Activated CD4-positive, alpha-beta memory T cell treated with anti-CD3 and anti-CD28 coated beads, Interleukin-2, amount 10 ng/mL, durations not matched to agents 7 days and 5 days (primary cell): ENCODE data around the gene PRKCSH. TPM values are rescaled to one million over a fixed set of nuclear protein-coding genes. Genes with fewer than 3 reads are reported as not detected.

ENCODE experiments used
- CTCF ChIA-PET: fragments of 350-600 bp; sonication (Branson Sonifier 250); formaldehyde crosslinking; loops from one replicate; lab custom pipeline; 2021; ENCODE audit warnings: antibody characterized with exemption, inconsistent platforms; lab: Charles Lee
- POLR2A ChIA-PET: fragments of 350-600 bp; sonication (Branson Sonifier 250); formaldehyde crosslinking; loops from one replicate; lab custom pipeline; 2021; ENCODE audit warnings: antibody characterized with exemption; lab: Charles Lee
- DNase-seq: peaks from one replicate; pipeline ENCODE4 v3.0.0-alpha.2; 2020
- H3K27ac Mint-ChIP-seq: one replicate; pipeline ENCODE4 v1.8.0; 2021; ENCODE audit warnings: mild to moderate bottlenecking, mixed read lengths
- H3K27me3 Mint-ChIP-seq: one replicate; pipeline ENCODE4 v1.8.0; 2021; ENCODE audit warnings: mixed read lengths
- H3K36me3 Mint-ChIP-seq: one replicate; pipeline ENCODE4 v1.8.0; 2021; ENCODE audit warnings: low read depth, mixed read lengths
- H3K4me1 Mint-ChIP-seq: one replicate; pipeline ENCODE4 v1.8.0; 2021; ENCODE audit warnings: mixed read lengths
- H3K4me3 Mint-ChIP-seq: one replicate; pipeline ENCODE4 v1.8.0; 2021; ENCODE audit warnings: mild to moderate bottlenecking, mixed read lengths
- H3K9me3 Mint-ChIP-seq: one replicate; pipeline ENCODE4 v1.8.0; 2021; ENCODE audit warnings: mixed read lengths
- total RNA-seq, 2 experiments: library from RNA; stranded (reverse); gene quantifications; one replicate each; pipeline ENCODE4 v1.2.3, GENCODE V29; 2021

The PRKCSH gene
- total RNA-seq: 100 to 1,000 TPM; 315 to 318 TPM

GRCh38 chr19:11435057-11435832 is at the start of gene PRKCSH, which contains the start of gene ODAD3:
PRKCSH (plus strand) TSS chr19:11435635; CDS start chr19:11436118, 483 bp downstream.
ODAD3 (minus strand) TSS chr19:11435121; CDS start chr19:11435016, 105 bp downstream.
- peak within 1 kb of the TSS; percentile 93 for H3K27ac Mint-ChIP-seq
- POLR2A ChIA-PET: interaction anchor here (0.6 to 2.3 kb wide), 10 partner anchors 11 to 93 kb away, joined by 3 to 7 read pairs (median 3); partner anchors contain the start of genes ECSIT, SWSAP1 and TMEM205

GRCh38 chr19:11387162-11388034 is 48.0 kb upstream of the PRKCSH start:
- DNase-seq: no peak
- Mint-ChIP-seq H3K4me1 (peaks cover 11% of the 10 kb centered on the region), H3K9me3 (peaks cover 2% of the 10 kb centered on the region), H3K36me3 (no peaks in the 10 kb centered on the region), H3K27ac (no peak overlapping the region), H3K27me3 (peaks cover 13% of the 10 kb centered on the region), H3K4me3 (no peak overlapping the region)
- ChIA-PET CTCF (interaction anchor here (0.8 to 1.8 kb wide), 3 partner anchors 14 to 96 kb away, joined by 3 to 4 read pairs (median 4); no protein-coding TSS in a partner anchor), POLR2A (no interaction called here)

More at GRCh38 chr19:11435057-11435832, at the start of gene PRKCSH, which contains the start of gene ODAD3:
- Mint-ChIP-seq H3K4me1 (peaks cover 24% of the 10 kb centered on the region), H3K27me3 (peaks cover 1% of the 10 kb centered on the region), H3K36me3 (peaks cover 24% of the 10 kb centered on the region), H3K9me3 (no peaks in the 10 kb centered on the region), H3K4me3 (peak within 1 kb of the TSS; percentile 99)
- CTCF ChIA-PET: interaction anchor here (0.6 to 2.0 kb wide), 14 partner anchors 8 to 125 kb away, joined by 3 to 18 read pairs (median 5); partner anchors contain the start of genes EPOR, RAB3D and SWSAP1
- DNase-seq: peak; percentile 99

- H3K27ac Mint-ChIP-seq: no peak overlapping the region
- ChIA-PET CTCF (interaction anchor here (1.4 to 4.3 kb wide), 2 partner anchors 7 to 9 kb away, joined by 7 to 28 read pairs; no protein-coding TSS in a partner anchor), POLR2A (interaction anchor here (1.0 kb wide), 1 partner anchor 93 kb away, joined by 3 read pairs; no protein-coding TSS in a partner anchor)
- H3K4me3 Mint-ChIP-seq: no peak overlapping the region
- peaks cover 7% of the 10 kb centered on the region for H3K27me3 Mint-ChIP-seq
- DNase-seq: no peak
- peaks cover 2% of the 10 kb centered on the region for H3K9me3 Mint-ChIP-seq
- H3K36me3 Mint-ChIP-seq: no peaks in the 10 kb centered on the region
- H3K4me1 Mint-ChIP-seq: peaks cover 11% of the 10 kb centered on the region
Observed at GRCh38 chr19:11390359-11390758, 45.1 kb upstream of the PRKCSH start.

- H3K4me3 Mint-ChIP-seq: no peak overlapping the region
- ChIA-PET CTCF (interaction anchor here (1.0 to 4.3 kb wide), 3 partner anchors 8 to 44 kb away, joined by 3 to 28 read pairs (median 7); partner anchors contain the start of genes ODAD3 and PRKCSH), POLR2A (interaction anchor here (0.6 to 1.0 kb wide), 3 partner anchors 41 to 202 kb away, joined by 3 read pairs; no protein-coding TSS in a partner anchor)
- no peaks in the 10 kb centered on the region for H3K36me3 Mint-ChIP-seq
- DNase-seq: no peak
- H3K9me3 Mint-ChIP-seq: peaks cover 2% of the 10 kb centered on the region
- H3K27ac Mint-ChIP-seq: no peak overlapping the region
- peaks cover 8% of the 10 kb centered on the region for H3K27me3 Mint-ChIP-seq
- peaks cover 11% of the 10 kb centered on the region for H3K4me1 Mint-ChIP-seq
Observed at GRCh38 chr19:11390933-11391680, 44.3 kb upstream of the PRKCSH start.

GRCh38 chr19:11397089-11397610 is 38.3 kb upstream of the PRKCSH start:
- H3K36me3 Mint-ChIP-seq: no peaks in the 10 kb centered on the region
- H3K27me3 Mint-ChIP-seq: peaks cover 12% of the 10 kb centered on the region
- H3K4me3 Mint-ChIP-seq: no peak overlapping the region
- POLR2A ChIA-PET: no interaction called here
- H3K27ac Mint-ChIP-seq: no peak overlapping the region
- DNase-seq: no peak
- CTCF ChIA-PET: interaction anchor here (1.1 to 1.2 kb wide), 2 partner anchors 14 to 16 kb away, joined by 3 to 4 read pairs; no protein-coding TSS in a partner anchor
- peaks cover 5% of the 10 kb centered on the region for H3K4me1 Mint-ChIP-seq
- no peaks in the 10 kb centered on the region for H3K9me3 Mint-ChIP-seq

GRCh38 chr19:11399667-11400066 is 35.8 kb upstream of the PRKCSH start:
- Mint-ChIP-seq H3K4me1 (no peaks in the 10 kb centered on the region), H3K27ac (no peak overlapping the region), H3K9me3 (no peaks in the 10 kb centered on the region), H3K27me3 (peaks cover 8% of the 10 kb centered on the region), H3K36me3 (no peaks in the 10 kb centered on the region), H3K4me3 (no peak overlapping the region)
- ChIA-PET CTCF (no interaction called here), POLR2A (no interaction called here)
- DNase-seq: no peak

- H3K4me1 Mint-ChIP-seq: no peaks in the 10 kb centered on the region
- no peaks in the 10 kb centered on the region for H3K9me3 Mint-ChIP-seq
- H3K4me3 Mint-ChIP-seq: no peak overlapping the region
- DNase-seq: no peak
- peaks cover 3% of the 10 kb centered on the region for H3K27me3 Mint-ChIP-seq
- H3K27ac Mint-ChIP-seq: peak overlapping the region; percentile 24
- POLR2A ChIA-PET: interaction anchor here (0.9 kb wide), 1 partner anchor 34 kb away, joined by 3 read pairs; the partner anchor contains the start of gene ODAD3
- H3K36me3 Mint-ChIP-seq: no peaks in the 10 kb centered on the region
- CTCF ChIA-PET: interaction anchor here (1.3 kb wide), 1 partner anchor 20 kb away, joined by 3 read pairs; no protein-coding TSS in a partner anchor
Observed at GRCh38 chr19:11400798-11401197, 34.6 kb upstream of the PRKCSH start.

GRCh38 chr19:11401808-11402543 is 33.5 kb upstream of the PRKCSH start:
- Mint-ChIP-seq H3K9me3 (no peaks in the 10 kb centered on the region), H3K36me3 (no peaks in the 10 kb centered on the region), H3K27me3 (peaks cover 3% of the 10 kb centered on the region), H3K4me1 (no peaks in the 10 kb centered on the region), H3K4me3 (no peak overlapping the region), H3K27ac (no peak overlapping the region)
- DNase-seq: no peak
- ChIA-PET POLR2A (interaction anchor here (1.5 kb wide), 1 partner anchor 21 kb away, joined by 5 read pairs; no protein-coding TSS in a partner anchor), CTCF (interaction anchor here (1.1 to 1.3 kb wide), 2 partner anchors 14 to 21 kb away, joined by 3 to 4 read pairs; no protein-coding TSS in a partner anchor)

GRCh38 chr19:11404588-11405222 is 30.7 kb upstream of the PRKCSH start:
- Mint-ChIP-seq H3K4me1 (no peaks in the 10 kb centered on the region), H3K27me3 (peaks cover 4% of the 10 kb centered on the region), H3K9me3 (no peaks in the 10 kb centered on the region), H3K4me3 (no peak overlapping the region), H3K27ac (no peak overlapping the region), H3K36me3 (no peaks in the 10 kb centered on the region)
- ChIA-PET POLR2A (no interaction called here), CTCF (no interaction called here)
- no peak for DNase-seq

- no peak overlapping the region for H3K27ac Mint-ChIP-seq
- DNase-seq: no peak
- POLR2A ChIA-PET: no interaction called here
- H3K4me3 Mint-ChIP-seq: no peak overlapping the region
- H3K9me3 Mint-ChIP-seq: no peaks in the 10 kb centered on the region
- H3K27me3 Mint-ChIP-seq: peaks cover 6% of the 10 kb centered on the region
- H3K4me1 Mint-ChIP-seq: no peaks in the 10 kb centered on the region
- H3K36me3 Mint-ChIP-seq: no peaks in the 10 kb centered on the region
- CTCF ChIA-PET: interaction anchor here (0.7 to 2.1 kb wide), 3 partner anchors 13 to 115 kb away, joined by 3 to 9 read pairs (median 4); no protein-coding TSS in a partner anchor
Observed at GRCh38 chr19:11405846-11406643, 29.4 kb upstream of the PRKCSH start.
